Spleen (tissue), 11 donors: ENCODE data around the gene TMEM39A. TPM values are rescaled to one million over a fixed set of nuclear protein-coding genes. Genes with fewer than 3 reads are reported as not detected.

ENCODE experiments used
- DNase-seq: peaks from one replicate; pipeline ENCODE4 v3.0.0-alpha.2; 2020
- H3K27ac ChIP-seq, 8 donors: fragments of 200-600 bp; sonication (generic) in 7 of 8; 1 replicate in 4 of 8; 2 replicates in 4 of 8; pipeline versions ENCODE4 v1.5.0 to v1.8.0; 2016 to 2021; ENCODE audit warnings: inconsistent platforms in 4 of 8, mild to moderate bottlenecking in 4 of 8, moderate library complexity in 1 of 8
- H3K27me3 ChIP-seq, 7 donors: fragments of 200-600 bp; sonication (generic) in 6 of 7; replicated peaks in 1 of 7; 1 replicate in 4 of 7; 2 replicates in 3 of 7; pipeline versions ENCODE4 v1.5.0 to v1.8.0; 2016 to 2021; ENCODE audit warnings: inconsistent platforms in 3 of 7, mild to moderate bottlenecking in 1 of 7
- H3K36me3 ChIP-seq, 6 donors: fragments of 200-600 bp; sonication (generic) in 5 of 6; 1 replicate in 4 of 6; 2 replicates in 2 of 6; pipeline versions ENCODE4 v1.5.0 to v1.8.0; 2016 to 2021; ENCODE audit warnings: inconsistent platforms in 2 of 6
- H3K4me1 ChIP-seq, 6 donors: fragments of 200-600 bp; sonication (generic) in 5 of 6; 1 replicate in 3 of 6; 2 replicates in 3 of 6; pipeline versions ENCODE4 v1.5.0 to v1.8.0; 2016 to 2021; ENCODE audit warnings: inconsistent platforms in 3 of 6
- H3K4me3 ChIP-seq, 8 donors: fragments of 200-600 bp; sonication (generic) in 7 of 8; 1 replicate in 4 of 8; 2 replicates in 4 of 8; pipeline versions ENCODE4 v1.5.0 to v1.8.0; 2016 to 2021; ENCODE audit warnings: inconsistent platforms in 4 of 8, mild to moderate bottlenecking in 4 of 8, moderate library complexity in 2 of 8
- H3K9me3 ChIP-seq, 8 donors: fragments of 200-600 bp; sonication (generic) in 7 of 8; 1 replicate in 4 of 8; 2 replicates in 4 of 8; pipeline versions ENCODE4 v1.5.0 to v1.8.0; 2016 to 2021; ENCODE audit warnings: inconsistent platforms in 4 of 8
- POLR2A ChIP-seq, 3 donors: fragments of 450-650 bp; IDR thresholded peaks; one replicate each; pipeline ENCODE4 v1.5.1; 2017; ENCODE audit warnings: antibody characterized with exemption in 3 of 3, mild to moderate bottlenecking in 1 of 3
- POLR2AphosphoS5 ChIP-seq, 3 donors: sonication (generic); formaldehyde crosslinking; IDR thresholded peaks; one replicate each; pipeline ENCODE4 v1.5.1; 2017; ENCODE audit warnings: antibody characterized with exemption in 3 of 3
- WGBS, 5 donors: extraction: QIAGEN DNeasy Blood & Tissue Kit in 3 of 5; methylation state at CpG; one replicate each; pipeline versions ENCODE4 v1.1.5 to v1.1.7; 2013 to 2018; 5-methylcytosine and 5-hydroxymethylcytosine counted together
- intact Hi-C: fragments of 100-400 bp; cut with DNase I; formaldehyde crosslinking; loops from one replicate; pipeline ENCODE4 v1.15.0; 2023; ENCODE audit warnings: low total_unique reads
- polyA plus RNA-seq, 3 donors: library from polyadenylated mRNA; stranded (reverse); fragments of 200-250 nt; gene quantifications; one replicate each; pipeline ENCODE4 v1.2.1, GENCODE V29; 2013
- total RNA-seq, 7 donors: library from RNA; depleted of rRNA in 3 of 7; stranded (reverse); fragments of >200 nt in 3 of 7; fragmentation: NEBNext Ultra II Directional in 4 of 7; extraction: Animal tissue kit (Norgen Biotek cat#: 25700) in 4 of 7; gene quantifications; one replicate each; pipeline versions ENCODE4 v1.1.0 to v1.2.1, GENCODE V29; 2016 to 2021
- TF ChIP-seq, protein P1 (sequence below), 11 experiments: fragments of 200-600 bp in 7 of 11; fragments of 450-650 bp in 4 of 11; sonication (generic) in 4 of 11; IDR thresholded peaks in 8 of 11; conservative IDR thresholded peaks in 3 of 11; 1 replicate in 7 of 11; 2 replicates in 4 of 11; pipeline versions ENCODE4 v1.4.0 to v1.8.0; 2016 to 2021; ENCODE audit warnings: antibody characterized with exemption in 11 of 11, inconsistent platforms in 4 of 11, mild to moderate bottlenecking in 1 of 11
- donor health status: healthy with polysubstance abuse.
- donor health status: DM: no; HTN: no; CAD: no; lungs with moderate emphysema.
- donor health status: DM: no; HTN: no; CAD: no.
- donor health status: Bipolar disorder and iron deficiency.
- donor health status: healthy.
- donor health status: DM: no; HTN: no; CAD: no.
- donor health status: DM: yes; HTN: yes; CAD: no.

The TMEM39A gene
- total and polyA plus RNA-seq, 10 donors: 4.9 to 80.5 (median 39.3) TPM

DNA sequence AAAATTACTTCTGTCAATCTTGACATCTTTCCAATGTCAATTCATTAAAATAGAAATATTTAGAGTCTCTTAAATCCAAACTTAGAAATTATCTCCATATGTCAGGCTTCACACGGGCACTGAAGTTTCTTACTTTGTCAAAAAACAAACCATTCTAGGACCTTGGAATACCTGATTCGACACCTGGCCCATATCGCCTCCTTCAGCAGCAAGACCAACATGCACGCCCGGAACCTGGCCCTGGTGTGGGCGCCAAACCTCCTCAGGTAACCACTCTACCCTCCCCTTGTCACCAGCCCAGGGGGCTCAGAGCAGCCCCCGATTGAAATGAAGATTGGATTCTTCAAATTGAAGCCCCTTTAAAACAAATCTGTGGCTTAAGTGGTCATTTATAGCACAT, 81.3 kb downstream of the TMEM39A start:
- TF ChIP-seq POLR2A (IDR thresholded peaks at IDR 0.05): no peak
- Histone ChIP-seq H3K9me3 (no peaks in the 10 kb centered on the region), H3K27ac (no peak overlapping the region), H3K27me3 (no peaks in the 10 kb centered on the region), H3K4me3 (no peak overlapping the region), H3K36me3 (peaks cover 0 to 72% (median 25%) of the 10 kb centered on the region in 6 donors), H3K4me1 (no peaks in the 10 kb centered on the region)
- intact Hi-C loops: no loop called here
- WGBS, 5 donors: 95 to 99% (median 96%) methylated on average over 7 of the region's 7 CpGs
- DNase-seq: no peak

DNA sequence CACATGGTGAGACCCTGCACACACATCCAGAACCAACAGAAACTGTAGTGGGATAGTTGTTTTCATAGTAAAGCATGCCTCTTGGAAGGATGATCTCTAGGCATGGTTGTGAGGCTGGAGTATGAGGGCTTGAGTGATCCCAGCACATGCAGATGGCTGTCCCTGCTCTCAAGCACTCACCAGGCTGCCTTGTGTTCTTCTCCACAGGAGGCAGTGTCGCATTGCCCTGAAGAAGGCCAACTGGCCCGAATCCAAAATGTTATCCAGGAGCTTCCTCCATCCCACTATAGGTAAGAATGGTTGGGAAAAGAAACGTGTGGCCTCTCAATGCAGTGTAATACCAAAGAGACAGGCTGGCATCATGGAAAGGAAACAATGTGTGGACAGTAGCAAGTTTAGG, 82.7 kb downstream of the TMEM39A start:
- TF ChIP-seq POLR2AphosphoS5 (IDR thresholded peaks at IDR 0.05) (no peak), POLR2A (IDR thresholded peaks at IDR 0.05) (no peak)
- TF ChIP-seq, protein P1, sequence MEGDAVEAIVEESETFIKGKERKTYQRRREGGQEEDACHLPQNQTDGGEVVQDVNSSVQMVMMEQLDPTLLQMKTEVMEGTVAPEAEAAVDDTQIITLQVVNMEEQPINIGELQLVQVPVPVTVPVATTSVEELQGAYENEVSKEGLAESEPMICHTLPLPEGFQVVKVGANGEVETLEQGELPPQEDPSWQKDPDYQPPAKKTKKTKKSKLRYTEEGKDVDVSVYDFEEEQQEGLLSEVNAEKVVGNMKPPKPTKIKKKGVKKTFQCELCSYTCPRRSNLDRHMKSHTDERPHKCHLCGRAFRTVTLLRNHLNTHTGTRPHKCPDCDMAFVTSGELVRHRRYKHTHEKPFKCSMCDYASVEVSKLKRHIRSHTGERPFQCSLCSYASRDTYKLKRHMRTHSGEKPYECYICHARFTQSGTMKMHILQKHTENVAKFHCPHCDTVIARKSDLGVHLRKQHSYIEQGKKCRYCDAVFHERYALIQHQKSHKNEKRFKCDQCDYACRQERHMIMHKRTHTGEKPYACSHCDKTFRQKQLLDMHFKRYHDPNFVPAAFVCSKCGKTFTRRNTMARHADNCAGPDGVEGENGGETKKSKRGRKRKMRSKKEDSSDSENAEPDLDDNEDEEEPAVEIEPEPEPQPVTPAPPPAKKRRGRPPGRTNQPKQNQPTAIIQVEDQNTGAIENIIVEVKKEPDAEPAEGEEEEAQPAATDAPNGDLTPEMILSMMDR (IDR thresholded peaks at IDR 0.05 in 8 of 11, conservative IDR thresholded peaks at IDR 0.05 in 3 of 11): no peak
- intact Hi-C loops: no loop called here
- no peak overlapping the region for H3K4me3 ChIP-seq
- DNase-seq: no peak
- H3K27ac ChIP-seq: no peak overlapping the region
- H3K9me3 ChIP-seq: no peaks in the 10 kb centered on the region
- WGBS, 5 donors: 59 to 87% (median 78%) methylated on average over 3 of the region's 3 CpGs
- no peaks in the 10 kb centered on the region for H3K4me1 ChIP-seq
- peaks cover 0 to 70% (median 22%) of the 10 kb centered on the region in 6 donors for H3K36me3 ChIP-seq
- H3K27me3 ChIP-seq: no peaks in the 10 kb centered on the region

Other genes with a start within 250 kb of the TMEM39A start
- gene B4GALT4, start 222.7 kb downstream of the TMEM39A start, total RNA-seq: 10 to 100 TPM; 13.6 to 26.2 (median 15.4) TPM
- gene B4GALT4, start 222.7 kb downstream of the TMEM39A start, polyA plus RNA-seq: 1 to 10 TPM; 7.6 to 8.2 (median 7.7) TPM
- 10 to 100 TPM; 23.6 to 38.0 (median 29.1) TPM for gene ARHGAP31, start 169.2 kb downstream of the TMEM39A start, total RNA-seq
- gene ARHGAP31, start 169.2 kb downstream of the TMEM39A start, polyA plus RNA-seq: 1 to 10 TPM; 2.0 to 5.2 (median 2.3) TPM
- gene POGLUT1, start 5.3 kb upstream of the TMEM39A start, total RNA-seq: 10 to 100 TPM; 15.3 to 26.0 (median 24.3) TPM
- gene POGLUT1, start 5.3 kb upstream of the TMEM39A start, polyA plus RNA-seq: 10 to 100 TPM; 11.1 to 17.0 (median 12.6) TPM
- gene TIMMDC1, start 34.9 kb upstream of the TMEM39A start, total RNA-seq: 10 to 100 TPM; 33.0 to 85.7 (median 67.4) TPM
- gene TIMMDC1, start 34.9 kb upstream of the TMEM39A start, polyA plus RNA-seq: 10 to 100 TPM; 57.1 to 77.8 (median 75.4) TPM
- gene CD80, start 96.0 kb upstream of the TMEM39A start, total RNA-seq: 10 to 100 TPM in 6 of 7 donors, 1 to 10 TPM in 1; 5.7 to 33.0 (median 19.7) TPM
- gene CD80, start 96.0 kb upstream of the TMEM39A start, polyA plus RNA-seq: 1 to 10 TPM; 1.5 to 2.5 (median 2.0) TPM
- gene ADPRH, start 115.9 kb upstream of the TMEM39A start, total RNA-seq: 10 to 100 TPM; 16.1 to 29.2 (median 24.3) TPM
- gene ADPRH, start 115.9 kb upstream of the TMEM39A start, polyA plus RNA-seq: 10 to 100 TPM in 2 of 3 donors, 1 to 10 TPM in 1; 7.1 to 14.4 (median 10.3) TPM
- gene PLA1A, start 134.3 kb upstream of the TMEM39A start, total RNA-seq: 1 to 10 TPM in 3 of 7 donors, under 1 TPM in 3, not detected in 1; 0.27 to 6.8 (median 1.0) TPM
- gene PLA1A, start 134.3 kb upstream of the TMEM39A start, polyA plus RNA-seq: under 1 TPM; 0.44 to 0.80 (median 0.61) TPM
- 1 to 10 TPM; 4.8 to 9.8 (median 6.9) TPM for gene POPDC2, start 197.0 kb upstream of the TMEM39A start, total RNA-seq
- gene POPDC2, start 197.0 kb upstream of the TMEM39A start, polyA plus RNA-seq: 1 to 10 TPM; 3.1 to 8.3 (median 7.0) TPM
- 10 to 100 TPM; 30.4 to 58.5 (median 38.4) TPM for gene COX17, start 213.8 kb upstream of the TMEM39A start, total RNA-seq
- 100 to 1,000 TPM in 2 of 3 donors, 10 to 100 TPM in 1; 97.4 to 136 (median 115) TPM for gene COX17, start 213.8 kb upstream of the TMEM39A start, polyA plus RNA-seq
- gene CFAP91, start 239.4 kb upstream of the TMEM39A start, total RNA-seq: 100 to 1,000 TPM in 1 of 7 donors, 10 to 100 TPM in 6; 30.2 to 141 (median 68.2) TPM
- 10 to 100 TPM; 11.0 to 33.7 (median 24.2) TPM for gene CFAP91, start 239.4 kb upstream of the TMEM39A start, polyA plus RNA-seq